SK-MEL-5 (cell line): ENCODE data around the gene JAGN1. TPM values are rescaled to one million over a fixed set of nuclear protein-coding genes. Genes with fewer than 3 reads are reported as not detected.
"Not testable (repeated sequence)": the region's sequence is repeated elsewhere in the genome, so short reads cannot be mapped to it uniquely, and the experiment has no call there.

Source experiments
- DNase-seq: peaks from one replicate; pipeline ENCODE4 v3.0.0-alpha.2; 2016; ENCODE audit warnings: low read depth, low spot score
- in situ Hi-C: cut with HindIII; loops from 2 replicates; pipeline ENCODE4 v1.10.0; 2016; ENCODE audit warnings: low sequenced_read_pairs, high pct_unique_total_duplicates, low pct_unique_long_range_greater_than_20kb
- total RNA-seq: library from RNA; depleted of rRNA; stranded (reverse); fragments of >200 nt; shearing (Covaris generic); gene quantifications from 2 replicates; pipeline ENCODE4 v1.2.3, GENCODE V29; 2014

JAGN1 gene
- total RNA-seq, 1 experiment from 2014 or later, result 42.9 TPM

DNA sequence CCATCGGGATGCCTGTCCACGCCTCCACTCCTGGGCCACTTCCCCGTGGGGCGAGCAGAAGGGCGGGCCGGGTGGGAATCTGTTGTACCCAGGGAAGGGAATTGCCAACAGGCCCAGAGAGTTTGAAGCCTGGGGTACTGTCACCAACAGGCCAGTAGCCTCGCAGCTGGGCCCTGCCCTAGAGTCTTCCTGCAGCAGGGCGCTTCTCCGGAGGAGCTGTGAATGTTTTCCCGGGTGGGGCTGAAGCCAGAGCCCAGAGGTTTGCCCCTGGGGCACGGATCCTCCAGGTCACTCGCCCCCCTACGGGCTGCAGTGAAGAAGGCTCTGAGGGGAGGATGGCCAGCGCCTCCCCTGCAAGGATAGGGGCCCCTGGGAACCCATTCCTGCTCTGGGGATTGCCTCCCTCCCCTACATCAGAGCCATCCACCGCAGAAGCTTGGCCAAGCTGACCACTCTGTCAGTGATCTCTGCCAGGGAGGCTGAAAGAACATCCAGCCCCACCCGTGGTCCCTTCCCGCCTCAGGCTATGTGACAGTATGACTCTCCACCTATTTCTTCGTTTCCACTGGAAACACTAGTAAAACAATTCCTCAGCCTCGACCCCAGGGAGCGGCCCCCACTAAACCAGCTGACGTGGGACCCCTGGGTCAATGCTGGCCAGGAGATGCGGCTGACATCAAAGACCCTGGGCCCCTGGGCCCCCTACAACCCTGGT is 27.2 kb upstream of the JAGN1 start:
- DNase-seq, result no peak
- in situ Hi-C loops, result no loop called here

DNA sequence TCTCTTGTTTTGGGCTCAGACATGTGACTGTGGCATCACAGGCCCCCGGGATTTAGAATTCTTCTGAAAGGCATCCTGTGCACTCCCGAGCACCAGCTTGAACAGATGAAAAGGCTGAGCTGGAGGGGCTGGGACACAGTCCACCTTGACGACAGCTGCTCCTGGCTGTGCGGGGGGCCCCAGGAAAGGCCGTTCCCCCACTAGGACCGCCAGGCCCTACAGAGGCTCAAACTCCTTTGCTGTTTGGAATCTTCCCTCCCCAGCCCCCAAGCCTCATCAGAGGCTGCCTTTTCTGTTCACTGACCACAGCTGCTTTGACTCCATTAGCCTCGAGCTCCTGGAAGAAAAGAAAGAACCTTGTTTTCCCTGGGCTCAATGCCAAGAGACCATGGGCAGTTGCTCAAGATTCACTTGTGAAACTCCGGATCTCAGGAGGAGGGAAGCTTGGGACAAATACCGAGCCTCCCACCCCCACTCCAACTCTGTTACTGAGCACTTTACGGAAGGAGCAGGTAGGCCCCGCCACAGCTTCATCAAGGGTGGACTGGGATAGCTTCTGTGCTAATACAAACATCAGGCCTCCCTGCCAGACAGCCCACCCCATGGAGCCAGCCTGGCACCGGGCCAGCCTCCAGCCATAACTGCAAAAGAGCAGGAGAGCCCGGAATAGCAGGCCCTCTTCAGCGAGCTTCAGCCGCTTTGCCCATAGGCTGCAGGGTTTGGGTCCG is 26.0 kb upstream of the JAGN1 start:
- in situ Hi-C loops, result no loop called here
- DNase-seq, result peak; percentile 99

DNA sequence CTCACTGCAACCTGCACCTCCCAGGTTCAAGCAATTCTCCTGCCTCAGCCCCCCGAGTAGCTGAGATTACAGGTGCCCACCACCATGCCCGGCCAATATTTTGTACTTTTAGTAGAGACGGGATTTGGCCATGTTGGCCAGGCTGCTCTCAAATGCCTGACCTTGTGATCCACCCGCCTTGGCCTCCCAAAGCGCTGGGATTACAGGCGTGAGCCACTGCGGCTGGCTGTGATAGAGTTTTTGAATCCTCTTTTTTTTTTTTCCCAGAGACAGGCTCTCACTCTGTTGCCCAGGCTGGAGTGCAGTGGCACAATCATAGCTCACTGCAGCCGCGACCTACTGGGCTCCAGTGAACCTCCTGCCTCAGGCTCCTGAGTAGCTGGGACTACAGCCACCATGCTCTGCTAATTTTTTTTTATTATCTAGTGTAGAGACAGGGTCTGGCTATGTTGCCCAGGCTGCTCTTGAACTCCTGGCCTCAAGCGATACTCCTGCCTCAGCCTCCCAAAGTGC is 25.2 kb upstream of the JAGN1 start:
- DNase-seq, in situ Hi-C loops: not testable (repeated sequence)

DNA sequence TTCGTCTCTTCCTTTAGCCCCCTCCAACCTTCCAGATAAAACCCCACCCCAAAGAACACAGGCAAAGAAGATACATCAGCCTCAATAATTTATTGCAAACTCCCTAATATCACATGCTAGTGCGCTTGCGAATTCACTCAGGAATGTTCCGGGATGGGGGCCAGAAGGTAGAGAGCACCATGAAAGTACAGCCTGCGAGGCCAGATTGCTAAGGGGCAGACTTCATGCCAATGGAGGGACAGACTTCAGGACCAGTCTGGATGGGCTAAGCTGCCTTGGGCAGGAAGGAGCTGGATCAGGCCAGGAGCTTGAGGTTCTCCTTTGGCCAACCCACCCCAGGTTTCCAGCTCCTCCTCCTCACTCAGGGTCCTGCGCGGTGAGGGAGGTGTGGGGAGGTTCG is 23.8 kb upstream of the JAGN1 start:
- DNase-seq, result no peak
- in situ Hi-C loops, result no loop called here

DNA sequence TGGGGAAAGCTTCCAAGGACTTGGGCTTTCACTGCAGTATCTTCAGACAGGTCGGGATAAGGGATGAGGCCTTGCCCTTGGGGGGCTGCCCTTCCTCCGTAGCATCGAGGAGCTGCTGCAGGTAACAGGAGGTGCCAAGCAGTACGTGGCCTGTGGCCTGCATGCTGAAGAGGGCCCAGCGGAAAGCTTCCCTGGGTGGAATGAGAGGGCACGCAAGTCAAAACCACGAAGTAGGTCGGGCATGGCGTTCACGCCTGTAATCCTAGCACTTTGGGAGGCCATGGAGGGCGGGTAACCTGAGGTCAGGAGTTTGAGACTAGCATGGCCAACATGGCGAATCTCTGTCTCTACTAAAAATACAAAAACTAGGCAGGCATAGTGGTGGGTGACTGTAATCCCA is 23.3 kb upstream of the JAGN1 start:
- DNase-seq, result no peak
- in situ Hi-C loops, result no loop called here

DNA sequence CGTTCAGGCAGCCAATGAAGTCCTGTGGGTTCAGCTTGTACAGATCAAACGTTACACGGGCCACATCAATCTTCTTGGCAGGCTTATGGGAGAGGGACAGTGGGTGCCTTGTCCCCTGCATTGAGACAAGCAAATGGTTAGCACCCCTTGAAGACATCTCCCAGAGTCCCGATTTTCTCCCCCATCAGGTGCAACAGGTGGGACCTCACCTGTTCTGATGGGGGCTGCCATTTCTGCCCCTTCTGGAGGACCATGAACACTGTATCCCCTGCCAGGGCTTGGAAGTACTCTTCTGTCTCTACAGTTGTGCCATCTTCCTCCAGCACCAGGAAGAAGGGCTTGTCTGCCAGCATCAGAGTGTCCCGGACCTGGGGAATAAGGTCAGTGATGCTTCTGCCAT is 20.5 kb upstream of the JAGN1 start:
- in situ Hi-C loops, result no loop called here
- DNase-seq, result no peak

DNA sequence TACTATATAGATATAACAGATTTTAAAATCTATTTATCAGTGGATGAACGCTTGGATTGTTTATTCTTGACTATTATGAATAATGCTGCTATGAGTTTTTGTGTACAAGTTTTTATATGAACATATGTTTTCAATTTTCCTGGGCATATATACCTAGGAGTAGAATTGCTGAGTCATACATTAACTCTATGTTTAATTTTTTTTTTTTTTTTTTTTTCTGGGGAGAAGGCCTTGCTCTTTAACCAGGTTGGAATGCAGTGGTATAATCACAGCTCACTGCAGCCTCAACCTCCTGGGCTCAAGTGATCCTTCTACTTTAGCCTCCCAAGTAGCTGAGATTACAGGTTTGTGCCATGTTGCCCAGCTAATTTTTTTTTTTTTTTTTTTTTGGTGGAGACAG is 19.4 kb upstream of the JAGN1 start:
- DNase-seq, result no peak
- in situ Hi-C loops, result no loop called here

- in situ Hi-C loops, DNase-seq: not testable (repeated sequence)
Observed at GRCh38 chr3:9872067-9872466, 18.3 kb upstream of the JAGN1 start.

- no peak for DNase-seq
- in situ Hi-C loops, result no loop called here
Observed at GRCh38 chr3:9875448-9875847, 15.0 kb upstream of the JAGN1 start.

DNA sequence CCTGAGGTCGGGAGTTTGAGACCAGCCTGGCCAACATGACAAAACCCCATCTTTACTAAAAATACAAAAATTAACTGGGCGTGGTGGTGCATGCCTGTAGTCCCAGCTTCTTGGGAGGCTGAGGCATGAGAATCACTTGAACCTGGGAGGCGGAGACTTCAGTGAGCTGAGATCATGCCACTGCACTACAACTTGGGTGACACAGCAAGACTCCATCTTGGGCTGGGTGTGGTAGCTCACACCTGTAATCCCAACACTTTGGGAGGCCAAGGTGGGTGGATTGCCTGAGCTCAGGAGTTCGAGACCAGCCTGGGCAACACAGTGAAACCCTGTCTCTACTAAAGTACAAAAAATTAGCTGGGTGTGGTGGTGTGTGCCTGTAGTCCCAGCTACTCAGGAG is 14.2 kb upstream of the JAGN1 start:
- DNase-seq, in situ Hi-C loops: not testable (repeated sequence)

DNA sequence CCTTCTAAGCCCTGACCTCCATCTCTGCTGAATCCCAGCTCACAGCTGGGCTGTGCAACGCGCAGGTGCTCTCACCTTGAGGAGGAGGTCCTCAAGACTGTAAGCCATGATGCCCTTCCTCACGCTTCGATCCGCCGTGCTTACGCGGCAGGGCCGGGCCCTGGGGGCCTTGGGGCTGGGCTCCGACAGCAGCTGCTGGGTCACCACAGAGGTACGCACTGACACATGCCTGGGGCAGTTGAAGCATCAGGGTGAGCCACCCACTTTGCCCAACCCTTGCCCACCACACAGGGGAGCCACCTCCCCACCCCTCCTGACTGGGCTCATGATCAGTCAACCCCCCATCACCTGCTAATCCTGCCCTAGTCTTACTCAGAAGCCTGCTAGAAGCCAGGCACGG is 13.4 kb upstream of the JAGN1 start:
- in situ Hi-C loops, result no loop called here
- DNase-seq, result no peak

DNA sequence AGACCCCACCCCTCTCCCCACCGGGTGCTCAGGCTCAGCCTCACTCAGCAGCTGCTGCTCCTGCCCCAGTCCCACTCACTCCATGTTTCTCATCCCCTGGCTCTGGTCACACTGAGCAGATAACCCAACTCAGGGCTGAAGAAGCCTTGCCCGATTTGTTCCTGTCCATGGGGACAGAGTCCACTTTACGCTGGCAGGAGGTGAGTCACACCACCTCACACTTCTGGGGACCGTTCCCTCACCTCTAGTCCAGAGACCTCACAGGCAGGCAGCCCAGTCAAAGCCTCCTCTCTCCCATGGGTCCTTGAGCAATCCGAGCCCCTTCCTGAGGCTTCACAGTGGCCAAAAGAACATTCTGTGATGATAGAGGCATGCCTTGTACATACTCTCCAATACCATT is 11.7 kb upstream of the JAGN1 start:
- no peak for DNase-seq
- in situ Hi-C loops, result no loop called here

- no peak for DNase-seq
- in situ Hi-C loops, result no loop called here
Observed at GRCh38 chr3:9879830-9880549, 10.4 kb upstream of the JAGN1 start, which contains the start of gene CIDEC. TSS of gene CIDEC (minus strand) at chr3:9880253. CDS start at chr3:9878486, 1,767 bp downstream.

DNA sequence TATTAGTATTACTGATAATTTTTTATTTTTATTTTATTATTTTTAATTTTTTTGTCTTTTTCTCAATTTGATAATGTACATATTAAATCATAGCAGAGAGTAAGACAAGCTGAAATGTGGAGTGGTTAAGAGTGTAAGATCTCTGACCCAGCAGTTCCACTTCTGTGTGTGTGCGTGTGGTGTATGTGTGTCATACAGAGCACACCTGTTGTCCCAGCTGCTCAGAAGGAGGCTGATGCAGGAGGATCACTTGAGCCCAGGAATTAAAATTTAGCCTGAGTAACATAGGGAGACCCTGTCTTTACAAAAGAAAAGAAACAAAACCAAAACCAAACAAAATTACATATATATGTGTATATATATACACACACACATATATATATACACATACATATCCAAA is 9.0 kb upstream of the JAGN1 start:
- no peak for DNase-seq
- in situ Hi-C loops, result no loop called here

GRCh38 chr3:9883706-9884554 is 6.5 kb upstream of the JAGN1 start:
- DNase-seq, result no peak
- in situ Hi-C loops, result no loop called here

GRCh38 chr3:9884555-9885165 is 5.8 kb upstream of the JAGN1 start:
- in situ Hi-C loops, result no loop called here
- DNase-seq, result no peak

GRCh38 chr3:9886328-9886727 is 4.1 kb upstream of the JAGN1 start:
- no peak for DNase-seq
- in situ Hi-C loops, result no loop called here
